ENCODE measurements around the gene ASB18.

GRCh38 chr2:236171181-236171679 is 93.0 kb downstream of the ASB18 start:
- TF ChIP-seq, protein P1, sequence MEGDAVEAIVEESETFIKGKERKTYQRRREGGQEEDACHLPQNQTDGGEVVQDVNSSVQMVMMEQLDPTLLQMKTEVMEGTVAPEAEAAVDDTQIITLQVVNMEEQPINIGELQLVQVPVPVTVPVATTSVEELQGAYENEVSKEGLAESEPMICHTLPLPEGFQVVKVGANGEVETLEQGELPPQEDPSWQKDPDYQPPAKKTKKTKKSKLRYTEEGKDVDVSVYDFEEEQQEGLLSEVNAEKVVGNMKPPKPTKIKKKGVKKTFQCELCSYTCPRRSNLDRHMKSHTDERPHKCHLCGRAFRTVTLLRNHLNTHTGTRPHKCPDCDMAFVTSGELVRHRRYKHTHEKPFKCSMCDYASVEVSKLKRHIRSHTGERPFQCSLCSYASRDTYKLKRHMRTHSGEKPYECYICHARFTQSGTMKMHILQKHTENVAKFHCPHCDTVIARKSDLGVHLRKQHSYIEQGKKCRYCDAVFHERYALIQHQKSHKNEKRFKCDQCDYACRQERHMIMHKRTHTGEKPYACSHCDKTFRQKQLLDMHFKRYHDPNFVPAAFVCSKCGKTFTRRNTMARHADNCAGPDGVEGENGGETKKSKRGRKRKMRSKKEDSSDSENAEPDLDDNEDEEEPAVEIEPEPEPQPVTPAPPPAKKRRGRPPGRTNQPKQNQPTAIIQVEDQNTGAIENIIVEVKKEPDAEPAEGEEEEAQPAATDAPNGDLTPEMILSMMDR (IDR thresholded peaks at IDR 0.05) = no peak
- TF ChIP-seq POLR2A (IDR thresholded peaks at IDR 0.05) = no peak
